NK-92 (cell line): ENCODE results near the gene ANKRD60.

ENCODE experiments used
- DNase-seq: peaks from one replicate; lab custom pipeline; 2025; ENCODE audit not compliant: unreplicated experiment; lab: John Stamatoyannopoulos, UW

ANKRD60 gene

DNA sequence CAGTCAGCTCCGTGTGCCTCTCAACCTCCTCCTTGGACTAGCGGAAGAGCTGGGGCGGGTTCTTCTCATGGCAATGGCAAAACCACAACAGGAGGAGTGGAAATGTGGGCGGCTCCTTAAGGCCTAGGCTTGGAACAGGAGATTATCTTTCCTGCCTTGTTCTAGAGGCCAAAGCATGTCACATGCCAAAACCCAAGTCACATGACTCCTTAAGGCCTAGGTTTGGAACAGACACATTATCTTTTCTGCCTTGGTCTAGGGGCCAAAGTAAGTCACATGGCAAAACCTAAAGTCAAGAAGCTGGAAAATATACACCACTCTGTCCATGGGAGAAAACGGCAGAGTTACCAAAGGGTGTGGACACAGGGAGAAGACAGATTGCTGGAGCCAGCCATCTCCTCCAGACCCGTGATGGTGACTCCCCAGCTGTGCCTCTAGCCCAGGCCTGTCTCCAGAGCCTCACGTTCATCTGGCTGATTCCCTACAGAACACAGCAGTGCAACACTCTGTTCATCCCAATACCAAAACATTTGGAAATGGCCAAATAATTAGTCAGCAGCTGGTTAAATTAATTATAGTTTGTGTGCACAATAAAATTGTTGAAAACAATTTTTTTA lies 34.2 kb downstream of the ANKRD60 start:
- DNase-seq, result no peak

DNA sequence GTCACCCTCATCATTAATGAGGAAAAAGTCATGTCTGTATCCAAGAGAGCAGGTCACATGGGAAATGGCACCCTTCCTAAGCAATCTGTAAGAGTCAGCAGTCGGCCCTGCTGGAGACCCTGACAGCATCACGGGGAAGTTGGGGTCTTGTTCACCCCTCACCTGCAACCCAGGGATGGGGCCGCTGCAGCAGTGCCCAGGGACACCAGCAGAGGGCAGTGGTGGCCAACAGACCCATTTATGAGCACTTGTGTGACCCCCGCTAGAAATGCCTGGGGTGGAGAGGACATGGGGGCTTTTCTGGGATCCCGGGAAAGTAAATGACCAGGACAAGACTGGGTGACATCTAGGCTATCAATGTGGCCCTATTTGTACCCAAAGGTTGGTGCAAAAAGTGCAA lies 35.9 kb downstream of the ANKRD60 start:
- DNase-seq, result no peak

DNA sequence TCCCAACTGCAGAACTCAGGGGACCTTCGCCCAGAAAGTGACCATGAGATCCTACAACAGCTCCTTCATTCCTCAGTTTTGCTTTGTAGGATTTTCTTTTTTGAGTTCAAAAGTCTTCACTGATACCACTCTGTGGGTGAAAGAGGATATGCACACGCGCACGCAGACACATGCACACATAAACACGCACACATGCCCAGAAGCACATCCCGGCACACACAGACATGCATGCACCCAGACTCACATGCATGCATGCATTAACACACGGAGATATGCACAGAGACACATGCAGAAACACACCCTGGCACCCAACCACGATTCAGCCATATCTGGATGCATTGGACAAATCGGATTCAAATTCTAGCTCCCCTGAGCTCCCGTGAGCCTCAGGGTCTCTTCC lies 36.4 kb downstream of the ANKRD60 start:
- DNase-seq, result no peak

DNA sequence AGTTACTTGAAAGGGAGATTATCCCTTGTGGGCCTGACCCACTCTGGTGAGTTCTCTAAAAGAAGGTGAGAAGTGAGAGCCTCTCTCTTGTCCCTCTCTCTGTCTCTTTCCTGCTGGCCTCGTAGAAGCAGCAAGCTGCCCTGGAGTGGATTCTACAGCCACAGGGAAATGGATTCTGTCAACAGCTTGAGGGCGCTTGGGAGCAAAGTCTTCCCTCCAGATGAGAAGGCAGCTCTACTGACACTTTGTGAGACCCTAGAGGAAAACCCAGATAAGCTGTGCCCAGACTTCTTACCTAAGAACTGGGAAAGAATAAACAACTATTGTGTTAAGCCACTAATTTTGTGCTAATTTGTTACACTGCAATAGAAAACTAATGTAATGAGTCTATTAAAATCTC lies 39.9 kb downstream of the ANKRD60 start:
- DNase-seq, result no peak

DNA sequence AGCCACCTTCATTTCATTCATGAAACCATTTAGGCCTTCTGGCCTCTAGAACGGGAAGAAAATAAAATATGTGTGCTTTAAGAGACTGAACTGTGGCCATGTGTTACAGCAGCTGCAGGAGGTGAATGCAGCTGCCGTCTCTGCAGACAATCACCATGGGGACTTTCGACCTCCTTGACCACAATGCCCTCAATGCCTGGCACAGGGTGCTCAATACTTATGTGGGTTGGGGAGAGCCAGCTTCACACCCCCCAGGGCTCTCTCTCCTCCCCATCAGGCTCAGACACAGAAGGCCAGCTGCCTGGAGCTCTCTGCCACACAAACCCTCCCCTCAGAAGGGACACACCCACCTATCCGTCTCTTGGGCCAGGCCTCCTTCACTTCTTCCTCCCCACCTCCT lies 43.5 kb downstream of the ANKRD60 start:
- no peak for DNase-seq

DNA sequence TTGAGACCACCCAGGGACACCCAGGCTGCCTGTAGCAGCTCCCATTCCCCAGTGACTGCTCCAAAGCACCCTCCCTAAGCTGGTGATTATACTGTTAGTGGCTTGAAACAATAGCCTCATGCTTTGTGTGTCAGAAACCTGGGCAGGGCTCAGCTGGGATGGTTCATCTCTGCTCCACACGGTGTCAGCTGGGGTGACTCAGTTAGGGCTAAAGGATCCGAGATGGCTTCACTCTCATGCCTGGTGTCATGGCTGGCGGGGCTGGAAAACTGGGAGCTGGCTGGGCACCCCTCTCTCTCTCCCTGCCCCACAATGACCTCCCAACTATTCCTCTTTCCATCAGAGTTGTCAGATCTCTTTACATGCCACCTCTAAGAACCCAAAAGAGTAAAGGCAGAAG lies 44.4 kb downstream of the ANKRD60 start:
- no peak for DNase-seq

DNA sequence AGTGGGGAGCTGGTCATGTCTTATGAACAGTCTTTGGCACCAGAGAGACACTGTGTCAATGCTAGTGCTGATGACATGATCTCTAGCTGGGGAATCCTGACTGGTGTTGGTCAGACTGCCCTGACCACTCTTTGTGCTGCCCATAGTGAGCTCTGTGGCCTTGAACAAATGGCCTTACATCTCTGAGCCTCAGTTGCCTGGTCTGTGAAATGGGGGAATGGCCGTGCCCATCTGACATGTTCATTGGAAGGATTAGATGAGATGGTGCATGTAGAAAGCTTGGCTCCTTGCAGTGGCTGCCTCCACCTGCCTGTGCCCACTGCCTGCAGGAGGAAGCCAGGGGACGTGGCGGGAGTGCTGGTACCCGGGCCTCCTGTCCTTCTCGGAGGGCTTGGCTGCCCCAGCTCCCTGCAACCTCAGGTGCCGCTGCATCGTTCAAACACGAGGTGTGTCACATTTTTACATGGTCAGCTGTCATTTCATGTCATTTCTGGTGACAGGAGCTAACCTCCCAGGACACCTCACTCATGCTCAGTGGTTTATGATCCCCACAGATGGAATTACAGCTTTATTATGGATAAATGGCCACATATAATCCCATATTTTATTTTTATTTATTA lies 45.8 kb downstream of the ANKRD60 start:
- DNase-seq, result no peak

DNA sequence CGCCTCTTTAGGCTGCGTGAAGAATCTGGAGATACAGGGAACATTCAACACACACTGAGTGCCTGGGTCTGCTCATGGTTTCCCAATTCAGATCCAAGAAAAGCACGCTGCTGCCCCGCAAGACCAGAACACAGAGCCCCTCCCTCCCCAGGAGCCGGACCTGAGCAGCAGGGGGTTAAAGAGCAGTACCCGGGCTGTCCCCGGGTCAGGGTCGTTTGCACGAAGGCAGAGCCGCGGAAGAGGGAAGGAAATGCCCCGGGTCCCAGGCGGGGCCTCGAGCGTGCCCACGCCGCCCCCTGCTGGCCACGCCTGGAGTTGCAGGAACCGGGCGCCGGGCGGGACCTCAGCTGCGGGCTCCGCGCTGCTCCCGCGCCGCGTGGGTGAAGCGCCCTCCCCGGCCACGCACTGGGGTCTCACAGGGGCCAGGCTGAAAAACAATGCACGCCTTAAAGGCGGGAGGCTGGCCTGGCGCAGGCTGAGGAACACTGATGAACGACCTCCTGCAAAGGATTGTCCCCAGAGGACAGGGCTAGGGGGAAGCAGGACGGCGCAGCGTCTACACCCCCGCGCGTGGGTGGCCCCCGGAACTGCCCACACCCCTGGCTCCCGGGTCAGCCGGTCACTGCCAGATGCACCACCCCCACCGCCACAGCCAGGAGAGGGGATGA lies 48.9 kb downstream of the ANKRD60 start:
- no peak for DNase-seq

DNA sequence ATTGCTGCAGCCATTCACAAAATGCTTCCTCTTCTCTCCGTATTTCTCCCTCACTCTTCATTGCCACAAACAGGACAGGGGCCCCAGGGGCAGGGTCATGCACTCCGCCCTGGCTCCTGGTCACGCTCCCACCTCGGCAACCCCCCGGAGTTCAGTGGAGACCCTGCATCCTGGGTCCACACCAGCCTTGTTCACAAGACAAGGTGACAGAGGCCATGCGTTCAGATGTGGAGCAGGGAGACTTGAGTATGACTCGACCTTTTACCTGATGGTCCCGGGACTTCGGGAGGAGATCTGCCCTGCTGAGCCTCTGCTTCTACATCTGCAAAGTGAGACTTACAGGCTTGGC lies 49.4 kb downstream of the ANKRD60 start:
- DNase-seq, result no peak

DNA sequence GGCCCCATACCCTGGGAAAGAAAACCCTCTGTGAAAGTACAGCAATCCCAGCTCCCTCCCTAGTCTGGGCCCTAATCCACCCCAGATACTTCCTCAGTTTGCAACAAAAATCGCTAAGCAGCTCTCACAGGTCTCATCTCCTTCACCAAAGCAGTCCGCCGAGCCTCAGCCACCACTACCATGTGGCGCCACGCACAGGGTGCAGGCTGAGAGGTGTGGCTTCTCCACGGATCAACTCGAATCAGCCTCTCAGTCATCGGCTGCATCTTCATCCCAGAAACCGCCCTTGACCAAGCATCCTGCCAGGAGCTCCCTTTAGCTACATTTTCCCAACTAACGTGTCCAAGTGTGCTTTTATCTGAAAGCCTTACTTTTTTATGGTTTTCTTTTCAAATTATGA lies 50.7 kb downstream of the ANKRD60 start:
- DNase-seq, result no peak

DNA sequence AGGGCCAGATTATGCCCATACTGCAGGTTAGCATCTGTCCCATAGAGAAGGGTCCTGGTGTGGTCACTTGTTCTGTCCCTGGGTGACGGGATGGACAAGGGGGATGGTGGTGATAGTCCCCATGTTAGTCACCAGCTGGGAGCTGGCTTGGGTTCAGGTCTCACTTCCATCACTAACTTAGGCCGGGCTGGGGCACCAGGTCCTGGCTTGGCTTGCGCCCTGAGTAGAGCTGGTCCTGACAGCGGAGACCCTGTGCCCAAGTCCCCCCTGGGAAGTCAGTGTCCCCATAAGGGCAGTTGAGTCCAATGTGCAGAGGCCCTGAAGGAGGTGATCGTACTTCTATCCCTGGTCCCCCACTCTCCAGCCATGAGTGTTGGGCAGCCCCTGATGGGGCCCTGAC lies 52.6 kb downstream of the ANKRD60 start:
- DNase-seq, result no peak

DNA sequence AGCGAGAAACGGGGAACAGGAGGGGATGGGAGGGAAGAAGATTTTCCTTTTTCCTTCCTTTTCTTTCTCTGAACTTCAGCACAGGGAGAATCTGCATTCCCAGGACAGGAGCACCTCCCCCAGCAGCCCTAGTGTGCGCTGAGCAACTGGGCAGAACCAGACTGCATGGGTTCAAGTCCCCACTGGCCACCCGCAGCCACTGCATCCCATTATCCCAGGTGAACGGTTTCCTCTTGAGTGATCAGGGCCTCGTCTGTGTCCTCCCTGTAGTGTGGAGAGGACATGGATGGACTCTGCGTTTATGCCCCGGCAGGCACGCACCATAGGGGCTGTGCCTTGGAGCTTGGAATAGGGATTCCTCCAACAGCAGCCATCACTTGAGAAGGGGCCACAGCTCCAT lies 53.0 kb downstream of the ANKRD60 start:
- no peak for DNase-seq

DNA sequence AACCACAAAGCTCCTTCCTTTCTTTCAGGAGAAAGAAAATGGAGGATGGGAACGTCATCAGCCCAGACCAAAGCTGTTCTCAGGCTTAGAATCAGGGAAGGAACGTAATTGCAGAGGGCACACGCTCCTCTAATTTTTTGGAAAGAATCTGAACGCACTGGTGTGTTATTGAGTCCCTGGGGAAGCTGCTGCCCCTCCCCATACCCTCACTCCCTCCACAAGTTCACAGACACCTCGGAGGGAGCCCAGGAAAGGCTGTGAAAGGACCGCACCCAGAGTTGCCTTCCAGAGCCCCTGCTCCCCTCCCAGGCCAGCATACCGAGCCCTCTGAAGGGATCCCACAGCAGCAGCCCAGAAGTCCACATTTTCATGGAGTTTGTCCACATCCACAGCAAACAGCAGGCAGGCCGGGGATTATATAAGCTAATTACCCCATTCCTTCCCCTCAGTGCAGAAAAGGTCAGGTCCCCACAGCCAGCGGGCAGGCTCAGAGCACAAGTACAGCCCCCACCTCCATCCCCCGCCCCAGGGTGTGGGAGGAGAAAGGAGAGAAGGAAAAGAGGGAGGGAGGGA lies 53.7 kb downstream of the ANKRD60 start:
- no peak for DNase-seq

DNA sequence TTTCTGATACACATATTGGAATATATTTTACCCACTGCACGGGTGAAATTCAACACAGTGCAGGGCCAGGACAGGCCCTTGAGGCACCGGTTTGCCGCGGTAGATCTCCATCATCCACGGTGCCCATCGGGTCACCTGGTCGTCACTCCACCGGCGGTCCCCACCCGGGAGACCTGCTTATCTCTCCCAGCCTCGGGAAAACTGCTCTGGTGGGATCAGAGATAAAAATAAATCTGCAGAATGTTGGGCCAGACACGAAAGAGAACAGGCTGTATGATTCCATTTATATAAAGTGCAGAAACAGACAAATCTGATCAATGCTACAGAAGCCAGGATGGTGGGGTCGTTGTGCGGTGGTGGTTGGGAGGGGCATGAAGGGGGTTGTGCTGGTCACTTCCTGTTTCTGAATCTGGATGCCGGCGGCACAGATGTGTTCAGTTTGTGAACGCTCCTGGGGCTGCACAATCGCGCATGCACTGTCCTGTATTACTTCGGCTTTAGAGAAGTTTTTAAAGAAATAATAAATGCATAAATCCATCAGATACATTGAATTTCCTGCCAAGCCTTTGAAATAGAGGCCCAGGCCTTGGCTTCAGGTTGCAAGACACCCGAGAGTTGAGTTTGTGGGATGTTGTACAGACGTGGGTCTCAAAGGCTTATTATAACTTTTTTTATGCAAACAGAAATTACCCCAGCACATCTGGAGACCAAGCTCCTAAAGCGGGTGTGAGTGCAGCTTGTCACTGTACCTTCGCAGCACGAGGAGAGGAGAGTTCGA lies 54.3 kb downstream of the ANKRD60 start:
- DNase-seq, result no peak

DNA sequence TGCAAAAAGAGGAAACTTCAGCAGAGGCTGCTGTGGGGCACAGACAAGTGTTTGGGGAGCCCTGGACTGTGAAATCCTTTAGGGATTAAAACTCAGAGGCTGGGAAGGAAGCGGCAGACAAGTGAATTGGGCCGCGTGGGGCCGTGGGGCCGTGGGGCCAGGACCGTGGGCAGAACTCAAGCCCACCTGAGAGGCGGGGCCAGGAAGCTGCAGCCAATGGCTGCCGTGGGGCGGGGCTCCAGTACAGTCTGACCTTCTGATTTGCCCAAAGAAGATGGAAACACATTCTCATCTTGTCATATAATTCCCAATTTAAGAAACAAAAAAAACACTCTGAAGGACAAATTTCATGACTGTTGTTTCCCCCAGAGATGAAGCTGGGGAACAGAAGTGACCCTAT lies 55.4 kb downstream of the ANKRD60 start:
- no peak for DNase-seq

DNA sequence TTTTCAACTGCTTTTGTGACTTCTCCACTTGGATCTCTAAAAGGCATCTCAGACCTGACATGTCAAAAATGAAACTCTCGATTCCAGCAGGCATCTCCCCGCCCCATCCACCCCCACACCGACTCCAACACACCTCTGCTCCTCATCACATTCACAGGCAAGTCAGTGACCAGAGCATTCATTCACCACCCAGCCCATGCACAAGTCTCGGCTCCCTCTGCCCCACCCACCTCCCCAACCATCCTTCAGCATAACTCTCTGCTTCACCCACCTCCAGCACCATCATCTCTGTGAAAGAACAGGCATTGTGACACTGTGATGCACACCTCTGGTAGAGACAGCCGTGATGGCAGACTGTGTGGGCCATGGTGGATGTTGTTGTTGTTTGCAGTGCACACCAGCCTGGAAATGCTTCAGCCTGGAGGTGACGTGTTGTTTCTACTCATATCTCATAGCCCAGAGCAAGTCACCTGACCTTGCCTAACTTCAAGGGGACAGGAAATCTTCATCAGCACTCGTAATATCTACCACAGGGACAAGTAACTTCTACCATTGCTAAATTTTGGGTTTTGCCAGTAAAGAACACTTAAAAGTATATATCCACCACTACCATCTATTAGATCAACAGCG lies 56.5 kb downstream of the ANKRD60 start:
- DNase-seq, result no peak

DNA sequence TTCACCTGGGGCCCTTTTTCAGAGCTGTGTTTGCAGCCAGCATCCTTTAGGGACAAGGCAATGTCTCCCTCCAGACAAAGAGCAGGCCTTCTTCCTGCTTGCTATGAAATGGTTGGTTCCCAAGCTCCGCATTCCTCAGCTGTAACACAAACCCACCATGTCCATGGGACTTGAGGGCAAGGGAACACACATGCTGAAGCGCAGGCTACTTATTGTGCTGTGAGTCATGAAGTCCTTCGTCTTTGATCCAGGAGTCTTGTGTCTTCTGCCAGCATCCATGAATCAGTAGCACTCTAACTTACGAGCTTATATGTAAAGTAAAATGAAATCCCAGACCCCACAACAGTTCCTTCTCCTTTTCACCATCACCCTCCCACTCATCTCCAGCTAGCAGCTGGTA lies 59.0 kb downstream of the ANKRD60 start:
- no peak for DNase-seq

DNA sequence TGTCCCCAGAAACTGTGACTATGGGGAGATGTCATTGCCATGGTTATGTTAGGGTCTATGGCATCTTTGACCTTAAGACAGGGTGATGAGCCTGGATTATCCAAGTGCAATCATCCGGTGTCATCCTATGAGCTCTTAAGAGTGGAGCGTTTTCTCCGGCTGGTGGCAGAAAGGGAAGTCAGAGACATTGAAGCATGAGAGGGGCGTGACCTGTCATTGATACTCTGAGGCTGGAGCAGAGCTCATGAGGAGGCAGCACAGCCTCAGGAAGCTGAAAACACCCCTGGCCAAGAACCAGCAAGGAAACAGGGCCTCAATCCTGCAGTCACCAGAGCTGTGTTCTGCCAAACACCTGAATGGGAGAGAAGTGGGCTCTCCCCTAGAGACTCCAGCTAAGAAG lies 59.6 kb downstream of the ANKRD60 start:
- no peak for DNase-seq

DNA sequence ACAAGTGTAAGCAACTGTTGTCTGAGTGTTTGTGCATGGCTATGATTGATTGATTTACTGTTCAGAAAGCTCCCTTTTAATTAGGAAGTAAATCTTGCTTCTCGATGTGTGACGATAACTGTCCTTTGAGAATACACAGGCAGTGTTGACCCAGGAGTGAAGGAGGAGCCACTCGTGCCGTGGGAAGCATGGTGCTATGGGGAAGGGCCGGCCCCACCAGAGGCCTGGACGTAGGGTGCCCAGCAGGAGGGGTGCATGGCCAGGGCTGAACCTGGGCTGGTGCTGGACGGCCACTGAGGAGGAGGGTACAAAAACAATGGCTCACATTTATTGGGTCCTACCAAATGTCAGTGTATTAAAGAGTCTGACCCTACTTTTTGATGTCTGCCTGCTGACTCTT lies 60.7 kb downstream of the ANKRD60 start:
- DNase-seq, result no peak
